Measurements from ENCODE around the gene SLC9C1.

SLC9C1 gene

GRCh38 chr3:112127522-112128494 is 166.2 kb downstream of the SLC9C1 start:
- TF ChIP-seq POLR2A (IDR thresholded peaks at IDR 0.05; ENCODE audit: low read depth, low read length) (no peak; the same call in 1 of the 2 replicates), POLR2AphosphoS5 (IDR thresholded peaks at IDR 0.05; ENCODE audit: low read depth, low read length) (peak; percentile 68)
- DNase-seq (ENCODE audit: insufficient read length) (no peak), FAIRE-seq (peak; percentile 90)

GRCh38 chr3:112126511-112126911 is 167.5 kb downstream of the SLC9C1 start:
- TF ChIP-seq POLR2A (IDR thresholded peaks at IDR 0.05; ENCODE audit: low read depth, low read length) (no peak), POLR2AphosphoS5 (IDR thresholded peaks at IDR 0.05; ENCODE audit: low read depth, low read length) (no peak), TAF1 (IDR thresholded peaks at IDR 0.05; ENCODE audit: borderline replicate concordance, low read depth, low read length) (no peak)
- peak; percentile 56 for FAIRE-seq
- no peak for DNase-seq (ENCODE audit: insufficient read length)

GRCh38 chr3:112124907-112125607 is 169.0 kb downstream of the SLC9C1 start:
- DNase-seq (ENCODE audit: insufficient read length): no peak

GRCh38 chr3:112123548-112123947 is 170.5 kb downstream of the SLC9C1 start:
- FAIRE-seq (peak; percentile 95), DNase-seq (ENCODE audit: insufficient read length) (no peak)
- no peak for TF ChIP-seq POLR2AphosphoS5 (IDR thresholded peaks at IDR 0.05; ENCODE audit: low read depth, low read length)
- no peak for TF ChIP-seq TAF1 (IDR thresholded peaks at IDR 0.05; ENCODE audit: borderline replicate concordance, low read depth, low read length)
- no peak for TF ChIP-seq POLR2A (IDR thresholded peaks at IDR 0.05; ENCODE audit: low read depth, low read length)

More at GRCh38 chr3:112124907-112125607, 169.0 kb downstream of the SLC9C1 start:
- peak; percentile 48 for FAIRE-seq
- TF ChIP-seq POLR2AphosphoS5 (IDR thresholded peaks at IDR 0.05; ENCODE audit: low read depth, low read length) (no peak), TAF1 (IDR thresholded peaks at IDR 0.05; ENCODE audit: borderline replicate concordance, low read depth, low read length) (no peak), POLR2A (IDR thresholded peaks at IDR 0.05; ENCODE audit: low read depth, low read length) (no peak)

GRCh38 chr3:112122870-112123269 is 171.1 kb downstream of the SLC9C1 start:
- no peak for FAIRE-seq
- TF ChIP-seq POLR2A (IDR thresholded peaks at IDR 0.05; ENCODE audit: low read depth, low read length) (no peak), TAF1 (IDR thresholded peaks at IDR 0.05; ENCODE audit: borderline replicate concordance, low read depth, low read length) (no peak)
- DNase-seq (ENCODE audit: insufficient read length): no peak

GRCh38 chr3:112121577-112122547 is 172.2 kb downstream of the SLC9C1 start:
- no peak for TF ChIP-seq POLR2AphosphoS5 (IDR thresholded peaks at IDR 0.05; ENCODE audit: low read depth, low read length)
- TF ChIP-seq TAF1 (IDR thresholded peaks at IDR 0.05; ENCODE audit: borderline replicate concordance, low read depth, low read length): no peak
- TF ChIP-seq POLR2A (IDR thresholded peaks at IDR 0.05; ENCODE audit: low read depth, low read length): no peak
- peak; percentile 79 for FAIRE-seq
- DNase-seq (ENCODE audit: insufficient read length): no peak

GRCh38 chr3:112119962-112120836 is 173.8 kb downstream of the SLC9C1 start:
- DNase-seq (ENCODE audit: insufficient read length) (no peak), FAIRE-seq (peak; percentile 97)
- TF ChIP-seq POLR2A (IDR thresholded peaks at IDR 0.05; ENCODE audit: low read depth, low read length): no peak
- TF ChIP-seq POLR2AphosphoS5 (IDR thresholded peaks at IDR 0.05; ENCODE audit: low read depth, low read length): 0 out of 2 replicates have a peak, but pooled peaks have one; percentile 31

- 0 out of 2 replicates have a peak, but pooled peaks have one; percentile 3 for TF ChIP-seq POLR2AphosphoS5 (IDR thresholded peaks at IDR 0.05; ENCODE audit: low read depth, low read length)
- no peak for TF ChIP-seq POLR2A (IDR thresholded peaks at IDR 0.05; ENCODE audit: low read depth, low read length)
- no peak for TF ChIP-seq TAF1 (IDR thresholded peaks at IDR 0.05; ENCODE audit: borderline replicate concordance, low read depth, low read length)
- FAIRE-seq (no peak), DNase-seq (ENCODE audit: insufficient read length) (no peak)
These were observed 176.0 kb downstream of the SLC9C1 start for GRCh38 chr3:112117841-112118571.

- DNase-seq (ENCODE audit: insufficient read length) (no peak), FAIRE-seq (no peak)
These were observed 176.6 kb downstream of the SLC9C1 start for GRCh38 chr3:112117415-112117814.

More at GRCh38 chr3:112117415-112117814, 176.6 kb downstream of the SLC9C1 start:
- TF ChIP-seq POLR2AphosphoS5 (IDR thresholded peaks at IDR 0.05; ENCODE audit: low read depth, low read length) (no peak), POLR2A (IDR thresholded peaks at IDR 0.05; ENCODE audit: low read depth, low read length) (no peak), TAF1 (IDR thresholded peaks at IDR 0.05; ENCODE audit: borderline replicate concordance, low read depth, low read length) (no peak)

All from GM12892 (cell line).